ENCODE measurements around the gene CORO7. TPM values are rescaled to one million over a fixed set of nuclear protein-coding genes. Genes with fewer than 3 reads are reported as not detected.

CORO7 gene
- total and polyA plus RNA-seq, 4 donors: 15.3 to 60.1 (median 40.7) TPM

DNA sequence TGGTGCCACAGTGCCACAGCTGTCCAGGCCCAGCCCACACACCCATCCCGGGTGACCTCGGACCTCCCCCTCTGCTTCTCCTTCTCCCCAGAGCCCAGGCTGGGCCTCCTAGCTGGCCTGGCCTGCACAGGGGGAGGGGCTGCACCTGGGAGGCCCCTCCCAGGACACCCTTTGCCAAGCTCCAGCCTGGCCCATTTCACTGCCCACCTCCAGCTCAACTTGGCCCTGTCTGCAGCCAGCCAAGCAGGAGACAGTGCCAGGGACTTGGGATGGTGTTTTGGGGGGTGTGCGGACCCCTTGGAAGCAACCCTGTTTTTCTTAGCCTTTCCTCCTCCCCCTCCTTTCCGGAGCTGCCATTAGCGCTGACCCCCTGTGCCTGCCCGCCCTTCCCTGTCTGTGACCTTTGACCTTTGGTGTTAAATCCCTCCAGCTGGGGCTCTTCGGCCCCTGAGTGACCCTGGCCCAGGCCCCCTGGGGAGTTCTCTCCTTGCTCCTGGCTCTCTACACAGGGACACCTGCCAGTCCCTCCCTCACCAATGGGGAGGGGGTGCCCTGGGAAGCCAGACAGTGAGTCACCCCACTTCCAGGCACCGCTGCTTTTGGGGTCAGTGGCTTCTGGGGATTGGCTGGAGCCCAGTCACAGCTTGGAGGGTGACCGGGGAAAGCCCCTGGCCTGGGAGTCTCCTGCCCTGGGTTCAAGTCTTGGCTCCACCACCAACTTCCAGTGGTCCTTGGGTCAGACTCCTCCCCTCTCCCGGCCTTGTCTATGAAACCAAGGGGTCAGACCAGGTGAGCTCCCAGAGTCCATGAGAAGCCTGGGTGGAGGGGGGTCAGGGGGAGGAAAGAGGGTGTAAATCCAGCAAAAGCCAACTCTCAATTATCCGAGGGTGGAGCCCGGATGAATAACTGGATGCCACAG lies 98.6 kb downstream of the CORO7 start:
- no peaks in the 10 kb centered on the region for H3K4me1 ChIP-seq (ENCODE audit: control insufficient read depth in 1 of 2, insufficient read depth in 2 of 2, low read length in 2 of 2)
- 6 to 7% methylated on average over 12 of the region's 12 CpGs for WGBS, 2 donors

DNA sequence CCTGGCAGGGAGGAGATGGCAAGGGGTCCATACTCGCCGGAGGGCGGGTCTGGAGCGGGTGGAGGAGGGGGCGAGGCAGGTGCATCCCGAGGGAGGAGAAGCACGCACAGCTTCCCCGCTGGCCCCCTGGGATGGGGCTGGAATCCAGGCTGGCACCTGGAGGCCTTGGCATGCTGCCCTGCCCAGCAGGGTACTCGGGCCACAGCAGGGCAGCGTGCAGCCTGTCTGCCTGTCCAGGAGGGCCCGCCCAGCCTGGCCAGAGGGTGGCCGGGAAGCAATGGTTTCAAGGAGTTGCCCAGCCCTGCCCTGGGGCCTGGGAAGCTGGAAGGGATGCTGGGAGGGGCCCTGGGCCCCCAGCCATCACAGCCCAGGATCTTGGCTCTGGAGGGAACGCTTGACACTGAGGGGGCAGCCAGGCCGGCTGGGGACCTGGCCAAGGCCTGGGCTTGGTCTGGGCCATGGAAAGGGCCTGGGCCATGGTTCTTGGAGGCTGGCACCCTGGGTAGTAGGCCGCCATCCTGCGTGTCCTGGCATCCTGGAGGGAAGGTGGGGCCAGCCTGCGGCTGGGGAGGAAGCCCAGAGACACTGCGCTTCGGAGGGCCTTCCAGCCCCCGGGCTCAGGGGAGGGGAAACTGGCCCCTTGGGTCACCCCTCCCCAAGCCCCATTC lies 99.4 kb downstream of the CORO7 start:
- intact Hi-C loops (cut with DNase I): loop anchor here in 1 of 2 donors (5.0 to 10.0 kb wide), 2 partner anchors 55 to 362 kb away; partner anchors contain the start of gene VASN
- WGBS, 2 donors: 2 to 6% methylated on average over 17 to 20 of the region's 20 CpGs
- no peaks in the 10 kb centered on the region for H3K9me3 ChIP-seq (ENCODE audit: control insufficient read depth, low read length)
- ATAC-seq (ENCODE audit: low FRiP score) (peak; percentile 74), DNase-seq (peak; percentile 87 to 88)
- H3K4me3 ChIP-seq (ENCODE audit: low read length in 2 of 2): peak overlapping the region; percentile 52 to 92
- no peaks in the 10 kb centered on the region for H3K4me1 ChIP-seq (ENCODE audit: control insufficient read depth in 1 of 2, insufficient read depth in 2 of 2, low read length in 2 of 2)
- H3K27me3 ChIP-seq (ENCODE audit: control insufficient read depth in 1 of 2, insufficient read depth in 2 of 2, low read length in 1 of 2): no peaks in the 10 kb centered on the region
- no peaks in the 10 kb centered on the region for H3K36me3 ChIP-seq (ENCODE audit: control insufficient read depth in 1 of 2, insufficient read depth in 2 of 2, low read length in 1 of 2)
- peak overlapping the region in 1 of 2 donors; percentile 72 for H3K27ac ChIP-seq (ENCODE audit: low read depth in 1 of 2, low read length in 2 of 2)

More for the DNA sequence above, 98.6 kb downstream of the CORO7 start:
- Histone ChIP-seq H3K27ac (ENCODE audit: low read depth in 1 of 2, low read length in 2 of 2) (peak overlapping the region in 1 of 2 donors; percentile 72), H3K9me3 (ENCODE audit: control insufficient read depth, low read length) (no peaks in the 10 kb centered on the region), H3K4me3 (ENCODE audit: low read length in 2 of 2) (no peak overlapping the region), H3K36me3 (ENCODE audit: control insufficient read depth in 1 of 2, insufficient read depth in 2 of 2, low read length in 1 of 2) (no peaks in the 10 kb centered on the region), H3K27me3 (ENCODE audit: control insufficient read depth in 1 of 2, insufficient read depth in 2 of 2, low read length in 1 of 2) (no peaks in the 10 kb centered on the region)
- DNase-seq: peak in 1 of 2 donors; percentile 82
- peak; percentile 20 for ATAC-seq (ENCODE audit: low FRiP score)
- intact Hi-C loops (cut with DNase I): loop anchor here in 1 of 2 donors (5.0 to 10.0 kb wide), 2 partner anchors 55 to 363 kb away; partner anchors contain the start of gene VASN

- no peak for ATAC-seq (ENCODE audit: low FRiP score)
- WGBS, 2 donors: 1 to 2% methylated on average over 41 to 93 of the region's 93 CpGs
- DNase-seq: peak in 1 of 2 donors; percentile 54
- no peaks in the 10 kb centered on the region for H3K36me3 ChIP-seq (ENCODE audit: control insufficient read depth in 1 of 2, insufficient read depth in 2 of 2, low read length in 1 of 2)
- intact Hi-C loops (cut with DNase I): loop anchor here in 1 of 2 donors (5.0 to 10.0 kb wide), 2 partner anchors 56 to 361 kb away; partner anchors contain the start of gene VASN
- H3K4me1 ChIP-seq (ENCODE audit: control insufficient read depth in 1 of 2, insufficient read depth in 2 of 2, low read length in 2 of 2): no peaks in the 10 kb centered on the region
- H3K27ac ChIP-seq (ENCODE audit: low read depth in 1 of 2, low read length in 2 of 2): peak overlapping the region; percentile 44 to 72
- peak overlapping the region; percentile 52 to 92 for H3K4me3 ChIP-seq (ENCODE audit: low read length in 2 of 2)
- H3K27me3 ChIP-seq (ENCODE audit: control insufficient read depth in 1 of 2, insufficient read depth in 2 of 2, low read length in 1 of 2): no peaks in the 10 kb centered on the region
- no peaks in the 10 kb centered on the region for H3K9me3 ChIP-seq (ENCODE audit: control insufficient read depth, low read length)
Measured at GRCh38 chr16:4316108-4316863, 100.1 kb downstream of the CORO7 start.

GRCh38 chr16:4315186-4316107 lies 100.9 kb downstream of the CORO7 start, which contains the start of gene GLIS2:
Gene GLIS2, plus strand, starts transcription at chr16:4316067. Its CDS starts 16,214 bp downstream, at chr16:4332281.
- peak; percentile 79 for ATAC-seq (ENCODE audit: low FRiP score)
- no peaks in the 10 kb centered on the region for H3K9me3 ChIP-seq (ENCODE audit: control insufficient read depth, low read length)
- H3K27me3 ChIP-seq (ENCODE audit: control insufficient read depth in 1 of 2, insufficient read depth in 2 of 2, low read length in 1 of 2): no peaks in the 10 kb centered on the region
- H3K36me3 ChIP-seq (ENCODE audit: control insufficient read depth in 1 of 2, insufficient read depth in 2 of 2, low read length in 1 of 2): no peaks in the 10 kb centered on the region
- intact Hi-C loops (cut with DNase I): loop anchor here in 1 of 2 donors (5.0 to 10.0 kb wide), 2 partner anchors 57 to 361 kb away; partner anchors contain the start of gene VASN
- DNase-seq: peak; percentile 79 to 91
- H3K27ac ChIP-seq (ENCODE audit: low read depth in 1 of 2, low read length in 2 of 2): peak within 1 kb of the TSS; percentile 44 to 83
- WGBS, 2 donors: 1% methylated on average over 40 to 105 of the region's 115 CpGs
- peak within 1 kb of the TSS; percentile 52 to 92 for H3K4me3 ChIP-seq (ENCODE audit: low read length in 2 of 2)
- no peaks in the 10 kb centered on the region for H3K4me1 ChIP-seq (ENCODE audit: control insufficient read depth in 1 of 2, insufficient read depth in 2 of 2, low read length in 2 of 2)

- ATAC-seq (ENCODE audit: low FRiP score) (no peak), DNase-seq (peak in 1 of 2 donors; percentile 66)
- Histone ChIP-seq H3K9me3 (ENCODE audit: control insufficient read depth, low read length) (no peaks in the 10 kb centered on the region), H3K36me3 (ENCODE audit: control insufficient read depth in 1 of 2, insufficient read depth in 2 of 2, low read length in 1 of 2) (no peaks in the 10 kb centered on the region), H3K27me3 (ENCODE audit: control insufficient read depth in 1 of 2, insufficient read depth in 2 of 2, low read length in 1 of 2) (no peaks in the 10 kb centered on the region), H3K4me3 (ENCODE audit: low read length in 2 of 2) (peak overlapping the region; percentile 52 to 88), H3K27ac (ENCODE audit: low read depth in 1 of 2, low read length in 2 of 2) (peak overlapping the region in 1 of 2 donors; percentile 83), H3K4me1 (ENCODE audit: control insufficient read depth in 1 of 2, insufficient read depth in 2 of 2, low read length in 2 of 2) (no peaks in the 10 kb centered on the region)
- 2 to 3% methylated on average over 33 of the region's 33 CpGs for WGBS, 2 donors
- intact Hi-C loops (cut with DNase I): loop anchor here in 1 of 2 donors (5.0 to 10.0 kb wide), 2 partner anchors 58 to 360 kb away; partner anchors contain the start of gene VASN
Measured at GRCh38 chr16:4314532-4315185, 101.7 kb downstream of the CORO7 start.

- no peak overlapping the region for H3K27ac ChIP-seq (ENCODE audit: low read depth in 1 of 2, low read length in 2 of 2)
- DNase-seq (peak in 1 of 2 donors; percentile 61), ATAC-seq (ENCODE audit: low FRiP score) (no peak)
- H3K4me3 ChIP-seq (ENCODE audit: low read length in 2 of 2): no peak overlapping the region
- no peaks in the 10 kb centered on the region for H3K4me1 ChIP-seq (ENCODE audit: control insufficient read depth in 1 of 2, insufficient read depth in 2 of 2, low read length in 2 of 2)
- no peaks in the 10 kb centered on the region for H3K9me3 ChIP-seq (ENCODE audit: control insufficient read depth, low read length)
- H3K27me3 ChIP-seq (ENCODE audit: control insufficient read depth in 1 of 2, insufficient read depth in 2 of 2, low read length in 1 of 2): no peaks in the 10 kb centered on the region
- intact Hi-C loops (cut with DNase I): loop anchor here in 1 of 2 donors (10.0 kb wide), 1 partner anchor 359 kb away; no protein-coding TSS in a partner anchor
- no peaks in the 10 kb centered on the region for H3K36me3 ChIP-seq (ENCODE audit: control insufficient read depth in 1 of 2, insufficient read depth in 2 of 2, low read length in 1 of 2)
- WGBS, 2 donors: 20 to 22% methylated on average over 42 to 43 of the region's 43 CpGs
Measured at GRCh38 chr16:4313563-4314531, 102.5 kb downstream of the CORO7 start.
